HCT116 (cell line): ENCODE measurements around the gene NPHS1. TPM values are rescaled to one million over a fixed set of nuclear protein-coding genes. Genes with fewer than 3 reads are reported as not detected.

Experiments used
- ATAC-seq: fragments of 200-7000 bp; cut with Tn5 transposase; 2 replicates; pipeline ENCODE4 v1.9.1; 2020; ENCODE audit warnings: mild to moderate bottlenecking, moderate library complexity
- BruUV-seq: library from RNA; stranded (reverse); fragments of 400-500 nt; replicated peaks from 2 replicates; lab custom pipeline; 2021; lab: Mats Ljungman, UMichigan
- CTCF ChIA-PET: fragments of 300-600 bp; sonication (Branson Sonifier 250); formaldehyde crosslinking; loops from one replicate; lab custom pipeline; 2021; ENCODE audit warnings: antibody characterized with exemption; lab: Charles Lee
- POLR2A ChIA-PET: fragments of 300-600, 350-600 bp; sonication (Branson Sonifier 250); formaldehyde crosslinking; loops from one replicate; lab custom pipeline; 2021; ENCODE audit warnings: antibody characterized with exemption; lab: Charles Lee
- RAD21 ChIA-PET, 2 experiments: fragments of 300-600 bp; sonication (Branson Sonifier 250); formaldehyde crosslinking; loops; one replicate each; lab custom pipeline; 2023; ENCODE audit warnings: low total read pairs in 2 of 2; ENCODE audit not compliant: uncharacterized antibody in 2 of 2, unreplicated experiment in 2 of 2, low non-redundant PET in 1 of 2; lab: Charles Lee
- DNase-seq: peaks from one replicate; pipeline ENCODE4 v3.0.0-alpha.2; 2010; ENCODE audit warnings: low read depth, low spot score
- H2AFZ ChIP-seq: fragments of 200-600 bp; shearing (Covaris generic), sonication (generic); 2 replicates; pipeline ENCODE4 v1.6.1; 2017; ENCODE audit warnings: low read depth, mixed run types, mixed read lengths, antibody characterized with exemption, low read length; ENCODE audit not compliant: poor library complexity, severe bottlenecking
- H3K27ac ChIP-seq: 2 replicates; pipeline ENCODE4 v1.5.1; 2012; ENCODE audit warnings: low read depth, low read length
- H3K27me3 ChIP-seq: fragments of 200-600 bp; sonication (generic); 2 replicates; pipeline ENCODE4 v1.6.1; 2016; ENCODE audit warnings: mixed run types, low read length, mixed read lengths; ENCODE audit not compliant: insufficient read depth
- H3K36me3 ChIP-seq, 2 experiments: fragments of 200-500 bp in 1 of 2; fragments of 200-600 bp in 1 of 2; sonication (Bioruptor generic) in 1 of 2; sonication (generic) in 1 of 2; 2 replicates each; pipeline versions ENCODE4 v1.5.1 to v1.6.1; 2014 to 2016; ENCODE audit warnings: low read length in 2 of 2, inconsistent platforms in 1 of 2, mixed read lengths in 1 of 2, mixed run types in 1 of 2; ENCODE audit not compliant: insufficient read depth in 2 of 2, control insufficient read depth in 1 of 2
- H3K4me1 ChIP-seq, 2 experiments: fragments of 200-600 bp in 1 of 2; sonication (generic) in 1 of 2; 2 replicates each; pipeline versions ENCODE4 v1.5.1 to v1.6.1; 2012 to 2017; ENCODE audit warnings: low read length in 2 of 2, inconsistent platforms in 1 of 2, mild to moderate bottlenecking in 1 of 2, mixed read lengths in 1 of 2, mixed run types in 1 of 2, moderate library complexity in 1 of 2; ENCODE audit not compliant: insufficient read depth in 2 of 2, control insufficient read depth in 1 of 2
- H3K4me2 ChIP-seq: fragments of 200-600 bp; sonication (generic); 2 replicates; pipeline ENCODE4 v1.6.1; 2017; ENCODE audit warnings: mixed run types, low read length, mixed read lengths
- H3K4me3 ChIP-seq, 2 experiments: fragments of 200-600 bp in 1 of 2; sonication (generic) in 1 of 2; replicated peaks in 1 of 2; 2 replicates each; pipeline ENCODE4 v1.5.1; 2011 to 2016; ENCODE audit warnings: low read length in 2 of 2, control low read depth in 1 of 2, low read depth in 1 of 2, mild to moderate bottlenecking in 1 of 2, mixed read lengths in 1 of 2, mixed run types in 1 of 2
- H3K79me2 ChIP-seq: fragments of 200-600 bp; sonication (generic); 2 replicates; pipeline ENCODE4 v1.6.1; 2017; ENCODE audit warnings: mild to moderate bottlenecking, mixed run types, low read length, moderate library complexity, mixed read lengths; ENCODE audit not compliant: insufficient read depth
- H3K9ac ChIP-seq: fragments of 200-600 bp; sonication (generic); 2 replicates; pipeline ENCODE4 v1.6.1; 2016; ENCODE audit warnings: low read length, mixed read lengths
- H3K9me2 ChIP-seq: fragments of 200-600 bp; sonication (generic), shearing (Covaris generic); 2 replicates; pipeline ENCODE4 v1.6.1; 2017; ENCODE audit warnings: mixed run types, mild to moderate bottlenecking, moderate library complexity; ENCODE audit not compliant: insufficient read depth
- H3K9me3 ChIP-seq, 2 experiments: fragments of 200-500 bp in 1 of 2; fragments of 200-600 bp in 1 of 2; sonication (Bioruptor generic) in 1 of 2; sonication (generic) in 1 of 2; 2 replicates each; pipeline ENCODE4 v1.6.1; 2014 to 2017; ENCODE audit warnings: low read length in 2 of 2, mixed read lengths in 2 of 2, inconsistent platforms in 1 of 2, low read depth in 1 of 2, mild to moderate bottlenecking in 1 of 2, mixed run types in 1 of 2, moderate library complexity in 1 of 2; ENCODE audit not compliant: control insufficient read depth in 1 of 2, insufficient read depth in 1 of 2
- H4K20me1 ChIP-seq: fragments of 200-600 bp; sonication (generic), shearing (Covaris generic); 2 replicates; pipeline ENCODE4 v1.6.1; 2017; ENCODE audit warnings: mixed run types, mild to moderate bottlenecking, moderate library complexity; ENCODE audit not compliant: insufficient read depth
- ATF3 ChIP-seq: IDR thresholded peaks from 2 replicates; pipeline ENCODE4 v1.6.1; 2012
- CEBPB ChIP-seq: IDR thresholded peaks from 2 replicates; pipeline ENCODE4 v1.6.1; 2012; ENCODE audit warnings: low read depth
- EGR1 ChIP-seq: IDR thresholded peaks from 2 replicates; pipeline ENCODE4 v1.6.1; 2012; ENCODE audit warnings: low read depth
- ELF1 ChIP-seq: IDR thresholded peaks from 2 replicates; pipeline ENCODE4 v1.6.1; 2012; ENCODE audit warnings: low read depth, borderline replicate concordance
- EZH2 ChIP-seq: fragments of 200-600 bp; sonication (generic); IDR thresholded peaks from 2 replicates; pipeline ENCODE4 v1.6.1; 2017; ENCODE audit warnings: antibody characterized with exemption, mixed run types
- EZH2phosphoT487 ChIP-seq: fragments of 200-600 bp; IDR thresholded peaks from 2 replicates; pipeline ENCODE4 v1.6.1; 2018; ENCODE audit warnings: antibody characterized with exemption, borderline replicate concordance
- FOSL1 ChIP-seq: IDR thresholded peaks from 2 replicates; pipeline ENCODE4 v1.6.1; 2012; ENCODE audit warnings: low read depth
- JUND ChIP-seq: IDR thresholded peaks from 2 replicates; pipeline ENCODE4 v1.6.1; 2012
- POLR2A ChIP-seq: IDR thresholded peaks from 2 replicates; pipeline ENCODE4 v1.7.0; 2011; ENCODE audit warnings: borderline replicate concordance; ENCODE audit not compliant: insufficient read depth, insufficient read length; ENCODE audit errors: extremely low read depth
- RAD21 ChIP-seq: IDR thresholded peaks from 2 replicates; pipeline ENCODE4 v1.6.1; 2012; ENCODE audit warnings: low read depth, mild to moderate bottlenecking
- REST ChIP-seq: IDR thresholded peaks from 2 replicates; pipeline ENCODE4 v1.6.1; 2012; ENCODE audit warnings: low read depth
- YY1 ChIP-seq: IDR thresholded peaks from 2 replicates; pipeline ENCODE4 v1.6.1; 2011; ENCODE audit warnings: low read length, low read depth, moderate library complexity, mild to moderate bottlenecking; ENCODE audit not compliant: insufficient replicate concordance; ENCODE audit errors: extremely low read depth
- ZBTB33 ChIP-seq: IDR thresholded peaks from 2 replicates; pipeline ENCODE4 v1.6.1; 2011; ENCODE audit warnings: mild to moderate bottlenecking, low read length, moderate library complexity; ENCODE audit not compliant: insufficient replicate concordance; ENCODE audit errors: extremely low read depth
- ZFX ChIP-seq: fragments of 450-650 bp; IDR thresholded peaks from 2 replicates; pipeline ENCODE4 v1.6.1; 2017
- ZNF274 ChIP-seq: fragments of 200-500 bp; sonication (Bioruptor generic); IDR thresholded peaks from 2 replicates; pipeline ENCODE4 v1.6.1; 2014; ENCODE audit warnings: mild to moderate bottlenecking, low read depth, low read length, inconsistent platforms
- intact Hi-C: fragments of 100-400 bp; cut with micrococcal nuclease; formaldehyde crosslinking; loops from 2 replicates; pipeline ENCODE4 v1.10.0; 2022
- total RNA-seq: library from RNA; stranded (reverse); gene quantifications from one replicate; pipeline ENCODE4 v1.2.1, GENCODE V29; 2021; ENCODE audit not compliant: unreplicated experiment

Gene NPHS1
- total RNA-seq, 1 experiment from 2014 or later = 0.57 TPM

GRCh38 chr19:35816846-35817245, 35.5 kb downstream of the NPHS1 start:
- no peak overlapping the region for H3K27ac ChIP-seq
- H3K4me3 ChIP-seq = no peak overlapping the region
- H3K79me2 ChIP-seq = no peaks in the 10 kb centered on the region
- no peaks in the 10 kb centered on the region for H3K36me3 ChIP-seq
- no TSS peak for BruUV-seq
- H3K9me3 ChIP-seq = no peaks in the 10 kb centered on the region
- ATAC-seq (no peak), DNase-seq (no peak)
- H3K9ac ChIP-seq = no peak overlapping the region
- H3K9me2 ChIP-seq = no peaks in the 10 kb centered on the region
- H3K4me1 ChIP-seq = peaks cover 0 to 8% of the 10 kb centered on the region in 2 experiments; a peak in 2 of 4 replicates
- H3K27me3 ChIP-seq = no peaks in the 10 kb centered on the region
- no peak overlapping the region for H3K4me2 ChIP-seq
- TF ChIP-seq ATF3 (no peak), YY1 (no peak), POLR2A (no peak), REST (no peak), EZH2phosphoT487 (no peak), JUND (no peak), ZFX (no peak), ZNF274 (no peak), EGR1 (no peak), ZBTB33 (no peak), CEBPB (no peak), EZH2 (no peak), FOSL1 (no peak), ELF1 (no peak), RAD21 (no peak)
- TF ChIP-seq, all 23 proteins: peak for 0
- ChIA-PET POLR2A (interaction anchor here (0.7 kb wide), 2 partner anchors 86 to 129 kb away, joined by 3 read pairs; no protein-coding TSS in a partner anchor), RAD21 (no interaction called here), CTCF (no interaction called here)
- no peak overlapping the region for H2AFZ ChIP-seq
- no peaks in the 10 kb centered on the region for H4K20me1 ChIP-seq
- intact Hi-C loops = no loop called here
